Stomach (tissue), 9 donors: ENCODE results near the gene TBX5. TPM values are rescaled to one million over a fixed set of nuclear protein-coding genes. Genes with fewer than 3 reads are reported as not detected.

Experiments
- DNase-seq, 2 donors: peaks; one replicate each; pipeline versions ENCODE4 v3.0.0 to v3.0.0-alpha.2; 2013 to 2019
- H3K27ac ChIP-seq, 5 donors: fragments of 200-600 bp in 4 of 5; sonication (generic) in 4 of 5; one replicate each; pipeline ENCODE4 v1.5.1; 2013 to 2019; ENCODE audit warnings: mild to moderate bottlenecking in 1 of 5, moderate library complexity in 1 of 5
- H3K27me3 ChIP-seq, 3 donors: fragments of 200-600 bp; sonication (generic); one replicate each; pipeline ENCODE4 v1.5.1; 2017 to 2019; ENCODE audit warnings: mixed run types in 1 of 3
- H3K36me3 ChIP-seq, 4 donors: fragments of 200-600 bp; sonication (generic); 1 replicate in 3 of 4; 2 replicates in 1 of 4; pipeline ENCODE4 v1.5.1; 2016 to 2019
- H3K4me1 ChIP-seq, 4 donors: fragments of 200-600 bp; sonication (generic); one replicate each; pipeline ENCODE4 v1.5.1; 2016 to 2019
- H3K4me3 ChIP-seq, 4 donors: fragments of 200-600 bp; sonication (generic) in 3 of 4; one replicate each; pipeline ENCODE4 v1.5.1; 2016 to 2019; ENCODE audit warnings: mild to moderate bottlenecking in 1 of 4
- H3K9me3 ChIP-seq, 4 donors: fragments of 200-600 bp; sonication (generic); one replicate each; pipeline ENCODE4 v1.5.1; 2016 to 2019
- CTCF ChIP-seq, 7 experiments: fragments of 450-650 bp in 4 of 7; fragments of 200-600 bp in 3 of 7; sonication (generic) in 3 of 7; IDR thresholded peaks; one replicate each; pipeline ENCODE4 v1.5.1; 2016 to 2019; ENCODE audit warnings: antibody characterized with exemption in 7 of 7, control low read depth in 2 of 7, mild to moderate bottlenecking in 1 of 7
- EP300 ChIP-seq: sonication (generic); formaldehyde crosslinking; IDR thresholded peaks from one replicate; pipeline ENCODE4 v1.6.1; 2017; ENCODE audit warnings: antibody characterized with exemption
- POLR2A ChIP-seq, 4 donors: fragments of 450-650 bp; IDR thresholded peaks; one replicate each; pipeline ENCODE4 v1.6.1; 2016; ENCODE audit warnings: antibody characterized with exemption in 4 of 4, control low read depth in 2 of 4, mild to moderate bottlenecking in 1 of 4, moderate library complexity in 1 of 4
- POLR2AphosphoS5 ChIP-seq, 3 donors: sonication (generic); formaldehyde crosslinking; IDR thresholded peaks; one replicate each; pipeline ENCODE4 v1.6.1; 2016; ENCODE audit warnings: antibody characterized with exemption in 3 of 3
- WGBS, 5 donors: extraction: QIAGEN DNeasy Blood & Tissue Kit in 3 of 5; methylation state at CpG; one replicate each; pipeline versions ENCODE4 v1.1.5 to v1.1.7; 2013 to 2018; 5-methylcytosine and 5-hydroxymethylcytosine counted together
- intact Hi-C: fragments of 100-400 bp; cut with DNase I; formaldehyde crosslinking; loops from one replicate; pipeline ENCODE4 v1.15.1; 2023; ENCODE audit warnings: low total_unique reads
- polyA plus RNA-seq, 3 donors: library from polyadenylated mRNA; stranded (reverse); fragments of 200-250 nt; gene quantifications; one replicate each; pipeline ENCODE4 v1.2.3, GENCODE V29; 2013
- total RNA-seq, 5 donors: library from RNA; depleted of rRNA; stranded (reverse); fragments of >200 nt; gene quantifications; one replicate each; pipeline versions ENCODE4 v1.1.0 to v1.2.3, GENCODE V29; 2014 to 2016
- donor health status: healthy with polysubstance abuse.
- donor health status: Bipolar disorder and iron deficiency.
- donor health status: healthy.

The TBX5 gene
- total and polyA plus RNA-seq, 8 donors = 0.35 TPM; not detected in 7

GRCh38 chr12:114392909-114393308, 13.0 kb downstream of the TBX5 start:
- Histone ChIP-seq H3K36me3 (no peaks in the 10 kb centered on the region), H3K27ac (no peak overlapping the region), H3K27me3 (peaks cover 17 to 85% (median 55%) of the 10 kb centered on the region in 3 donors), H3K4me3 (no peak overlapping the region), H3K9me3 (no peaks in the 10 kb centered on the region), H3K4me1 (peaks cover 0 to 8% (median 2%) of the 10 kb centered on the region in 4 donors)
- no peak for TF ChIP-seq POLR2A (IDR thresholded peaks at IDR 0.05)
- no peak for TF ChIP-seq EP300
- TF ChIP-seq CTCF (IDR thresholded peaks at IDR 0.05) = no peak
- no peak for TF ChIP-seq POLR2AphosphoS5 (IDR thresholded peaks at IDR 0.05)
- intact Hi-C loops = no loop called here
- WGBS, 5 donors = 39 to 58% (median 45%) methylated on average over 5 of the region's 5 CpGs
- DNase-seq = no peak

GRCh38 chr12:114391088-114391487, 14.9 kb downstream of the TBX5 start:
- Histone ChIP-seq H3K4me1 (peaks cover 0 to 5% (median 1%) of the 10 kb centered on the region in 4 donors), H3K36me3 (no peaks in the 10 kb centered on the region), H3K4me3 (no peak overlapping the region), H3K9me3 (no peaks in the 10 kb centered on the region), H3K27ac (no peak overlapping the region), H3K27me3 (peaks cover 2 to 74% (median 37%) of the 10 kb centered on the region in 3 donors)
- intact Hi-C loops = no loop called here
- WGBS, 5 donors = 6 to 15% (median 10%) methylated on average over 4 of the region's 4 CpGs
- TF ChIP-seq CTCF (IDR thresholded peaks at IDR 0.05) = no peak
- TF ChIP-seq POLR2A (IDR thresholded peaks at IDR 0.05) = no peak
- no peak for TF ChIP-seq EP300
- no peak for TF ChIP-seq POLR2AphosphoS5 (IDR thresholded peaks at IDR 0.05)
- DNase-seq = no peak

GRCh38 chr12:114384739-114385138, 21.2 kb downstream of the TBX5 start:
- peaks cover 0 to 58% (median 0%) of the 10 kb centered on the region in 3 donors for H3K27me3 ChIP-seq
- no peaks in the 10 kb centered on the region for H3K36me3 ChIP-seq
- 55 to 78% (median 70%) methylated on average over 4 of the region's 4 CpGs for WGBS, 5 donors
- no peak for TF ChIP-seq CTCF (IDR thresholded peaks at IDR 0.05)
- no peak for TF ChIP-seq POLR2AphosphoS5 (IDR thresholded peaks at IDR 0.05)
- intact Hi-C loops = no loop called here
- no peak overlapping the region for H3K4me3 ChIP-seq
- DNase-seq = no peak
- no peaks in the 10 kb centered on the region for H3K4me1 ChIP-seq
- no peaks in the 10 kb centered on the region for H3K9me3 ChIP-seq
- no peak overlapping the region for H3K27ac ChIP-seq

GRCh38 chr12:114381177-114381576, 24.8 kb downstream of the TBX5 start:
- no peak overlapping the region for H3K27ac ChIP-seq
- no peak for DNase-seq
- peaks cover 0 to 49% (median 0%) of the 10 kb centered on the region in 3 donors for H3K27me3 ChIP-seq
- no peaks in the 10 kb centered on the region for H3K36me3 ChIP-seq
- intact Hi-C loops = no loop called here
- H3K4me1 ChIP-seq = no peaks in the 10 kb centered on the region
- H3K4me3 ChIP-seq = no peak overlapping the region
- no peaks in the 10 kb centered on the region for H3K9me3 ChIP-seq
- TF ChIP-seq POLR2AphosphoS5 (IDR thresholded peaks at IDR 0.05) (no peak), POLR2A (IDR thresholded peaks at IDR 0.05) (no peak), CTCF (IDR thresholded peaks at IDR 0.05) (no peak), EP300 (no peak)
- 19 to 36% (median 23%) methylated on average over 2 of the region's 2 CpGs for WGBS, 5 donors
